BLaER1 treated with 17β-estradiol and CSF1 and Interleukin-3, amounts not matched to agents 10 nM and 100 nM (cell line): ENCODE results near the gene PTTG1.

ENCODE experiments used
- H3K27ac ChIP-seq, 11 experiments: shearing (Covaris generic); formaldehyde crosslinking; 2 replicates each; pipeline ENCODE4 v1.8.1; 2022
- H3K27me3 ChIP-seq, 11 experiments: shearing (Covaris generic); formaldehyde crosslinking; 2 replicates each; pipeline ENCODE4 v1.8.1; 2022
- H3K36me3 ChIP-seq, 11 experiments: shearing (Covaris generic); formaldehyde crosslinking; 2 replicates each; pipeline ENCODE4 v1.8.1; 2022
- H3K4me1 ChIP-seq, 10 experiments: shearing (Covaris generic); formaldehyde crosslinking; 2 replicates each; pipeline ENCODE4 v1.8.1; 2022
- H3K4me2 ChIP-seq, 11 experiments: shearing (Covaris generic); formaldehyde crosslinking; 2 replicates each; pipeline ENCODE4 v1.8.1; 2022
- H3K4me3 ChIP-seq, 10 experiments: shearing (Covaris generic); formaldehyde crosslinking; 2 replicates each; pipeline ENCODE4 v1.8.1; 2022
- H3K9ac ChIP-seq, 11 experiments: shearing (Covaris generic); formaldehyde crosslinking; 2 replicates each; pipeline ENCODE4 v1.8.1; 2022
- H3K9me3 ChIP-seq, 11 experiments: shearing (Covaris generic); formaldehyde crosslinking; replicated peaks in 1 of 11; 2 replicates each; pipeline ENCODE4 v1.8.1; 2022
- H4K20me1 ChIP-seq, 11 experiments: shearing (Covaris generic); formaldehyde crosslinking; 2 replicates each; pipeline ENCODE4 v1.8.1; 2022
- Cebpa-rat ChIP-seq, 11 experiments: shearing (Covaris generic); IDR thresholded peaks; 2 replicates each; pipeline ENCODE4 v1.8.1; 2022

Gene PTTG1

DNA sequence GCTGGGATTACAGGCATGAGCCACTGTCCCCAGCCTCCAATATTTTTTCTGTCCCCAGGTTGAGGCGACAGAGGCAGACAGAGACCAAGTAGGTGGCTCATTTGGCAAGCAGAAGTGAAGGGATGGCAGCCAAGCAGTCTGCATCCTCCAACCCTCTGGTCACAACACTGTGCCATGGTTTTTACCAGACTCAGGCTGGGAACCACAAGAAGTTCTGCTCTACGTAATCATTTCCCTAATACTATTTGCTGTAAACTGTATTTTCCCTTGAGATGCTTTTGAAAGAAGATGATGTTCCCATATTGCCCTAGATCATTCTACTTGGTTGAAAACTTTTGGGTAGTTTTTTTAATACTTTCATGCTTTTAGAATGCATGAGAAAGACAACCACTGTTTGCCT lies 40.5 kb downstream of the PTTG1 start:
- Histone ChIP-seq H3K4me1 (peaks cover 51 to 66% (median 55%) of the 10 kb centered on the region in 10 experiments), H3K9me3 (peaks cover 0 to 32% (median 25%) of the 10 kb centered on the region in 11 experiments; a peak in 20 of 22 replicates)

DNA sequence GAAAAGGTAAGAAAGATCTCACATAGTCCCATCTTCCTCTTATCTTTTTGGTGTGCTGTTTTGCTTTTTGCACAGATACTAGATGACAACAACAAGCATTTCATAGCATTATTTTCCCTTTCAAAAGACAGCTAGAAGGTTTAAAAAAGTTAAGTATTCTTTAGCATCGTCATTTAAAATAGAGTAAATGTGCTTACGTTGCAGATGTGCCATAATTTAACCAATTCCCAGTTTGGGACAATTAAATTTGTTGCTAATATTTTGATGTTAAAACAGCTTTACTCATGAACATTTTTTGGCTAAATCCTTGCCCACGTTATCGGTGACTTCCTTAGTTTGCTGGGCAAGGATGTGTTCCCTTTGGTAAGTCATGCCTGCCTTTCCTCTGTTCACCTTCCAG lies 41.6 kb downstream of the PTTG1 start:
- no peak for TF ChIP-seq Cebpa-rat (IDR thresholded peaks at IDR 0.05)
- Histone ChIP-seq H4K20me1 (no peaks in the 10 kb centered on the region), H3K27me3 (no peaks in the 10 kb centered on the region; a peak in 1 of 22 replicates), H3K36me3 (no peaks in the 10 kb centered on the region), H3K4me1 (peaks cover 55 to 69% (median 64%) of the 10 kb centered on the region in 10 experiments), H3K4me2 (peak overlapping the region; percentile 59 to 95 (median 84)), H3K9me3 (peaks cover 0 to 32% (median 25%) of the 10 kb centered on the region in 11 experiments; a peak in 20 of 22 replicates), H3K27ac (no peak overlapping the region; a peak in 1 of 22 replicates), H3K9ac (no peak overlapping the region), H3K4me3 (no peak overlapping the region)

More for the DNA sequence above, 40.5 kb downstream of the PTTG1 start:
- no peak overlapping the region for H3K4me3 ChIP-seq
- H3K9ac ChIP-seq, result no peak overlapping the region
- TF ChIP-seq Cebpa-rat (IDR thresholded peaks at IDR 0.05), result no peak
- H3K27ac ChIP-seq, result peak overlapping the region in 3 of 11 experiments; percentile 14 to 29 (median 20); a peak in 2 of 22 replicates
- no peaks in the 10 kb centered on the region for H3K36me3 ChIP-seq
- no peaks in the 10 kb centered on the region; a peak in 1 of 22 replicates for H3K27me3 ChIP-seq
- H3K4me2 ChIP-seq, result peak overlapping the region; percentile 56 to 95 (median 73); a peak in 20 of 22 replicates
- H4K20me1 ChIP-seq, result no peaks in the 10 kb centered on the region

DNA sequence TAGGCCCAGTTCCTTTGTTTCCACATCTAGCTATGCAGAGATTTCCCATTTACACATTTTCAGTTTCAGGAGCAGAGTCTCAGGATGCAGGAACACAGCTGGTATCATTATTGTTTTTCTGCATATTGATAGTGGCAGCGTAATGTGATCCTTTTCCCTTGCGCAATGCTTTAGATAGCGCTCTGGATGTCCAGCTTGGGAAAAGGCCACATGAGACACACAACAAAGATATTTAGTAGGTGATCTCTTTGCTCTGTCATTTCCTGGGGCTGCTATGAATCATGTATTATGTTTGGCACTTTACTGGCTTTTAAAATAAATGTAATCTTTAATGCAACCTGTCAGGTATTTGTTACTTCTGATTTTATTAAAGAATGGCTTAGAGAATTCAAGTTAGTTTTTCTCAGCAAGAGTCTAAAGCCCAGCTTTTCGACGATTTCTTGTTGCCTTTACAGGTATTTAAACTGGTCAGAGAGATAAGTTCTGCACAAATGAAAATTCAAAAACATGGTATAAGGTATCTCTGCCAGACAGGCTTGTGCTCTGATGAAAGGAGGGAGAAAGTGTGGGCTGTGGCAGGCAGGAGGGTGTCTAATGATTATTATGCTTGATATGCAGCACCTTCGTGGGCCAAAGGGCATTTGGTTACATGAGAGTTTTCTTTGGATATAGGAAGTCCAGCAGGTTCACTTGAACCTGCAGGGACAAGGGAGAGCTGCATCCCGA lies 42.2 kb downstream of the PTTG1 start:
- TF ChIP-seq Cebpa-rat (IDR thresholded peaks at IDR 0.05), result peak in 3 of 11 experiments; percentile 8 to 58 (median 39); a peak in 4 of 22 replicates
- no peaks in the 10 kb centered on the region; a peak in 1 of 22 replicates for H3K27me3 ChIP-seq
- no peaks in the 10 kb centered on the region for H3K36me3 ChIP-seq
- no peaks in the 10 kb centered on the region for H4K20me1 ChIP-seq
- H3K4me2 ChIP-seq, result peak overlapping the region; percentile 59 to 95 (median 84)
- no peak overlapping the region; a peak in 1 of 22 replicates for H3K9ac ChIP-seq
- peaks cover 55 to 73% (median 67%) of the 10 kb centered on the region in 10 experiments for H3K4me1 ChIP-seq
- no peak overlapping the region; a peak in 1 of 22 replicates for H3K27ac ChIP-seq
- peaks cover 0 to 26% (median 22%) of the 10 kb centered on the region in 11 experiments; a peak in 20 of 22 replicates for H3K9me3 ChIP-seq
- no peak overlapping the region for H3K4me3 ChIP-seq

DNA sequence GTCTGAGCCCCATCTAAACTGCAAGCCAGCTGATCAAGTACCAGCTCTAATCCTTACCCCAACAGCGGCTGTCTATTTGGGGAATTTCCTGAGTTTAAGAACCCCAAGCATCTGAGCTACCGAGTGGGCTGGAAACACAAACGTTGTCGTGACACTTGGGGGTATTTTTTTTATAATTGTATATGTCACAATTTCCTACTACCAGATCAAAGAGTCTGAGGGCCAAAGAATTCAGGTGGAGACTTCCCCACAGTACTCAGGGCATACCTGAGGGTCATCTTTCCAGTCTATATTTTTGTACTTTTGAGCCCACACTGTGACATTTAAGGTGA lies 42.8 kb downstream of the PTTG1 start:
- Histone ChIP-seq H3K9me3 (peaks cover 0 to 21% (median 17%) of the 10 kb centered on the region in 11 experiments; a peak in 20 of 22 replicates), H3K9ac (no peak overlapping the region; a peak in 1 of 22 replicates), H3K36me3 (peaks cover 0 to under 1% (median 0%) of the 10 kb centered on the region in 11 experiments; a peak in 1 of 22 replicates), H4K20me1 (peaks cover 0 to 2% (median 0%) of the 10 kb centered on the region in 11 experiments; a peak in 1 of 22 replicates), H3K4me3 (no peak overlapping the region), H3K4me2 (peak overlapping the region; percentile 59 to 95 (median 84); a peak in 20 of 22 replicates), H3K27me3 (no peaks in the 10 kb centered on the region; a peak in 1 of 22 replicates), H3K4me1 (peaks cover 55 to 78% (median 71%) of the 10 kb centered on the region in 10 experiments), H3K27ac (no peak overlapping the region)
- TF ChIP-seq Cebpa-rat (IDR thresholded peaks at IDR 0.05), result no peak

DNA sequence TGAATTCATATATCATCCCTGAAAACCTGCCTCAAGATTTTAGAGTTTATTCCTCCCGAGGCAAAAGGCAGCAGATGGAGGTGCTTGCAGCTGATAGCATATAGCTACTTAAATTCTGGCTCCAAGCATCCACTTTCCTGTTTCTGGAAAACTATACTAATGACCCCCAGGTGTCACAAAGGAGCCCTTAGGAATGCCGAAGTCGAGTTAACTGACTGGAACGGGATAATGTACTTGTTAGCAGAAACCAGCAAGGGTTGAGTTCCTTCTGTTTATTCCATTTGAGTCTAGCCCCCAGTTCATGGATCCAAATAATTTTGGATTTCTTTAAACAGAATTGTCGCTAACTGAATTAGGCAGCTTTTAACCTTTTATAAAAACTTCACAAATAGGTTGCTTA lies 44.5 kb downstream of the PTTG1 start:
- peaks cover 0 to 8% (median 6%) of the 10 kb centered on the region in 11 experiments; a peak in 18 of 22 replicates for H3K9me3 ChIP-seq
- H3K9ac ChIP-seq, result peak overlapping the region in 10 of 11 experiments; percentile 64 to 90 (median 80); a peak in 9 of 22 replicates
- H3K4me1 ChIP-seq, result peaks cover 66 to 95% (median 87%) of the 10 kb centered on the region in 10 experiments
- peaks cover 0 to 16% (median 0%) of the 10 kb centered on the region in 11 experiments; a peak in 5 of 22 replicates for H4K20me1 ChIP-seq
- H3K36me3 ChIP-seq, result peaks cover 0 to 4% (median 0%) of the 10 kb centered on the region in 11 experiments; a peak in 2 of 22 replicates
- H3K4me3 ChIP-seq, result no peak overlapping the region
- H3K27me3 ChIP-seq, result no peaks in the 10 kb centered on the region; a peak in 1 of 22 replicates
- H3K27ac ChIP-seq, result peak overlapping the region in 10 of 11 experiments; percentile 80 to 89 (median 84); a peak in 20 of 22 replicates
- H3K4me2 ChIP-seq, result peak overlapping the region; percentile 79 to 96 (median 91)
- no peak for TF ChIP-seq Cebpa-rat (IDR thresholded peaks at IDR 0.05)

- Histone ChIP-seq H3K27ac (peak overlapping the region; percentile 62 to 89 (median 83); a peak in 21 of 22 replicates), H3K4me2 (peak overlapping the region; percentile 79 to 96 (median 91)), H3K9ac (peak overlapping the region; percentile 62 to 90 (median 79))
These were observed 45.4 kb downstream of the PTTG1 start for GRCh38 chr5:160466889-160467554.

GRCh38 chr5:160467555-160468362 lies 46.1 kb downstream of the PTTG1 start:
- Histone ChIP-seq H3K4me1 (peaks cover 68 to 99% (median 92%) of the 10 kb centered on the region in 10 experiments), H3K27me3 (no peaks in the 10 kb centered on the region; a peak in 1 of 22 replicates), H3K9me3 (no peaks in the 10 kb centered on the region), H3K9ac (peak overlapping the region; percentile 73 to 90 (median 82)), H3K36me3 (peaks cover 0 to 18% (median 0%) of the 10 kb centered on the region in 11 experiments; a peak in 6 of 22 replicates), H4K20me1 (peaks cover 0 to 32% (median 0%) of the 10 kb centered on the region in 11 experiments; a peak in 8 of 22 replicates), H3K27ac (peak overlapping the region; percentile 73 to 89 (median 83); a peak in 21 of 22 replicates), H3K4me2 (peak overlapping the region; percentile 79 to 96 (median 91)), H3K4me3 (peak overlapping the region; percentile 63 to 80 (median 68))
- TF ChIP-seq Cebpa-rat (IDR thresholded peaks at IDR 0.05), result no peak

More at GRCh38 chr5:160466889-160467554, 45.4 kb downstream of the PTTG1 start:
- peaks cover 0 to 25% (median 0%) of the 10 kb centered on the region in 11 experiments; a peak in 8 of 22 replicates for H4K20me1 ChIP-seq
- H3K36me3 ChIP-seq, result peaks cover 0 to 12% (median 0%) of the 10 kb centered on the region in 11 experiments; a peak in 6 of 22 replicates
- H3K4me1 ChIP-seq, result peaks cover 68 to 100% (median 93%) of the 10 kb centered on the region in 10 experiments
- H3K4me3 ChIP-seq, result peak overlapping the region; percentile 63 to 80 (median 68); a peak in 17 of 20 replicates
- H3K27me3 ChIP-seq, result no peaks in the 10 kb centered on the region; a peak in 1 of 22 replicates
- no peak for TF ChIP-seq Cebpa-rat (IDR thresholded peaks at IDR 0.05)
- H3K9me3 ChIP-seq, result no peaks in the 10 kb centered on the region
